Limb (tissue), 2 donors: Measurements from ENCODE around the gene PGLYRP1.

Experiments
- DNase-seq, 2 donors: peaks; one replicate each; pipeline ENCODE4 v3.0.0-alpha.2; 2016; ENCODE audit errors: extremely low spot score in 2 of 2

The PGLYRP1 gene

GRCh38 chr19:46032597-46033025, 9.8 kb upstream of the PGLYRP1 start:
- DNase-seq, result no peak

- DNase-seq, result peak in 1 of 2 donors; percentile 58
These were observed 9.1 kb upstream of the PGLYRP1 start for GRCh38 chr19:46031781-46032596.

DNA sequence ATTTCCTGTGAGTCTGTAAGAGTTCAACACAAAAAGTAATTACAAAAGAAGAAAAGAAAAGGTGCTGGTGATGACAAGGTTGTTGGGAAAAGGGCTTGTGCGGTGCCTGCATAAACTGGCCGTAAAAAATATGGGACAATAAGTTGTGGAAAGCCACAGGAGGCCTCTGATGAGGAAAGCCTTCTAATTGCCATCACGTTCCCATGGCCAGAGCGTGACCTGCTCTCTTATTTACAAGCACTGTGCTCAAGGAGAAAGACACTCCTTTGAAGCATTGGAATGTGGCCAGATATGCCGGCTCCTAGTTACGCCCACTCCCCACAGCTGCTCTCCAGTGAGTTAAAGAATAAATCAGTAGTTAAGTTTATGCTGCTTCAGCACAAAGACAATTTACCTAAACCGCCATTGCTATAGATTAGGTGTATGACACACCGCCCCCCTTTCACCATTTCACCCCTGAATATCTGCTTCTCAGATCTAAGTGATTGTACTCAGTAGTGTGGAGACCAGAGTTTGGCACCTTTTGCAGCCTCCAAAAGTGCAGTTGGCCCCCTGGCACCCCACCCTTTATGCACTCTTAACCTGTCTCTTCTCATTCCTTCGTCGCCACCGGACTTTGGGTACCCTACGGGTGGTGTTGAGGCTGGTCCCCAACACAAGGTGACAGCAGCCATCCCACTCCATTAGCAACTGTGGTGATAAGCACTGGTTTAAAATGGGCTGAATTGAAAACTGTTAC, 8.1 kb upstream of the PGLYRP1 start:
- DNase-seq, result peak in 1 of 2 donors; percentile 22

DNA sequence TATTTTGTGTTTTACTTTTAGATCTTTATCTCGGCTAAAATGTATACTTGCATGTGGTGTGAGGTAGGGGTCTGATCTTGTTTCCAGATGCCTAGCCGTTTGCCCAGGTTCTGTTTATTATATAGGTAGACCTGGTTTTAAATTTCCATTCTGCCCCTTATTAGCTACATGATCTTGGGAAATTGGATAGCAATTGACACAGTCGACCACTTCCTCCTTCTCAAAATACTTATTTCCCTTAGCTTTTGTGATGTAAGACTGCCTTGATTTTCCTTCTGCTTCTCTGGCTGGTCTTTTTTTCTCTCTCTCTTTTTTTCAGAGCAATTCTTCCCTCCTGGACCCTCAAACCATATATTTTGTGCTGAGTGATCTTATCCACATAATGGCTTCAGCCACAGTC, 3.0 kb upstream of the PGLYRP1 start:
- DNase-seq, result no peak

- DNase-seq, result no peak
These were observed 492 bp upstream of the PGLYRP1 start for GRCh38 chr19:46023311-46023779.

- no peak for DNase-seq
These were observed 807 bp downstream of the PGLYRP1 start for GRCh38 chr19:46022061-46022430.

- DNase-seq, result no peak
These were observed 1.3 kb downstream of the PGLYRP1 start for GRCh38 chr19:46021531-46022041.

DNA sequence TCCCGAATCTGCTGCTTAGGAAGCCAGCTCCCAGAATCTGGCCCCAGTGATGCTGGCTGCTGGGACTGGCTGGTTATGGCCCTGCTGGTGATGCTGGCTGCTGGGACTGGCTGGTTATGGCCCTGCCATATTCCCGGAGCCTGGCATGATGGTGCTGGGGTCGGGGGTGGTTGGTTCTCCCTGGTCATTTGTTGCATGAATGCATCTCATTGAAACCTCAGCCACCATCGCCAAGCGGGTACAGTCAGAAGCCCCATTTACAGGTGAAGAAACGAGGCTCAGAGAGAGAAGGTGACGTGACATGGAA, 2.1 kb downstream of the PGLYRP1 start:
- DNase-seq, result no peak

- DNase-seq, result no peak
These were observed 3.6 kb downstream of the PGLYRP1 start for GRCh38 chr19:46019270-46019669.

DNA sequence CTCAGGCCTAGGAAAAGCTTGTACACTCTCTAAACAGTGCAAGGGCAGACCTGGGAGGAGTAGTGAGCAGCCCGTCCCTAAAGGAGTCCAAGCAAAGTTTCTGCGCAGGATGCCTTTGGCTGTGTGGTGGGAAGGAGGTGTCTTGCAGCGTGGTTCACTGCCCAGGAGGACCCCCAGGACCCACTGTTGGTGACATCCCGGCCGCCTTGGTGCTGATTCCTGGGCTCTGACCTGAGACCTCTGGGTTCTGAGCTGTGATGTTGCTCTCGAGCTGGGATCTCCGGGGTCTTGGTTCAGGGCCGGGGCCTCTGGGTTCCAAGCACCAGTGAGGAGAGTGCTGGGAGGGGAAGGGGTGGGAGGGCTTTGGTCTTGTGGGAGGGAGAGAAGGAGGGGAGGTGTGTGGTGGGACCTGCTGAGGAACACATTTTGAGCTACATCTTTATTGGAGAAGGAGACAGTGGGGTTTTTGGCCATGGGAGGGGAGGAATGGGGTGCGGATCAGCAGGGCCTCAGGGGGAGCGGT, 4.1 kb downstream of the PGLYRP1 start:
- no peak for DNase-seq

DNA sequence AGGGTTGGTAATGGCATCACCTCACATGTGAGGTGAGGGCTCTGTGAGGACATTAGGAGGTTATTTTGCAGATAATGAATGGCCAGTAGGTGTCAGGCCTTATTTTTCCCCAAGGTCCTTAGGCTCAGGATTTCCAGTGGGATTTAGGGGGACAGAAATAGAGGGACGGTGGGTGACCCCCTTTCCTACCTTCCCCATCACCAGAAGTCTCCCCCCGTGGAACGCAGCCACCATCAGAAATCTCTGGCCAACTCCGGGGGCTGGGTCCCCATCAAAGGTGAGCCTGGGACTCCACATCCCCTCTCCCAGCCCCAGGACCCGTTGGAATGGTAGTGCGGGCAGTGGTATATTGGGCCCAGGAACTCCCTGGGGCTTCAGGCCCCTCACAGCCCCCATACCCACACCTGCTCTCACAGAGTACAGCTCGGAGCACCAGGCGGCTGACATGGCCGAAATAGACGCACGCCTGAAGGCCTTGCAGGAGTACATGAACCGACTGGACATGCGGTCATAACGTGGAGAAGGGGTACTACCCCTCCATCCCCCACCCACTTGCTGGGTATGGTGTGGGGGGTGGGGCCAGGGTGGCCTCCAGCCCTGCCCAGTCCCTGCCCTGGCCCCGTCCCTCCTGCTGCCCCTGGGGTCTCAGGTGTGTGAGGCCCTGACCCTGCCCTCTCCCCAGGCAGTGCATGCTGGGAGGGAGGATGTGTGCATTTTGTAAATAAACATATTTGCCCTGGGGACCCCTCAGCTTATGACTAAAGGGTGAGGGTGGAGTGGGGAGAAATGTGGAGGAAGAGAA, 4.8 kb downstream of the PGLYRP1 start:
- DNase-seq, result no peak

DNA sequence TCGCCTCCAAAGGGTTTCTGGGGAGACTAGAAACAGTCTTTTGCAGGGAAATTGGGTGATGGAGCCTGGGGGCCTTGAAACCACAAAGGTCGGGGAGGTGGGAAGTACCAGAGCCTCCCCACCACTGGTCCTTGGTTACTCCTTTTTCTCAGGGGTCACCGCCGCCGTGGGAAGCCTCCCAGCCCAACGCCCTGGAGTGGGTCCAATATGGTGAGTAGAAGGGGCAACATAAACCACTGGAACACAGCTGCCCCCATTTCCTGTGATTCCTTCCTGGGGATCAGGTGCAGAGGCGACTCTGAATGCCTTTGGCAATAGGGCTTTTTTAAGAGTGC, 5.8 kb downstream of the PGLYRP1 start:
- no peak for DNase-seq

DNA sequence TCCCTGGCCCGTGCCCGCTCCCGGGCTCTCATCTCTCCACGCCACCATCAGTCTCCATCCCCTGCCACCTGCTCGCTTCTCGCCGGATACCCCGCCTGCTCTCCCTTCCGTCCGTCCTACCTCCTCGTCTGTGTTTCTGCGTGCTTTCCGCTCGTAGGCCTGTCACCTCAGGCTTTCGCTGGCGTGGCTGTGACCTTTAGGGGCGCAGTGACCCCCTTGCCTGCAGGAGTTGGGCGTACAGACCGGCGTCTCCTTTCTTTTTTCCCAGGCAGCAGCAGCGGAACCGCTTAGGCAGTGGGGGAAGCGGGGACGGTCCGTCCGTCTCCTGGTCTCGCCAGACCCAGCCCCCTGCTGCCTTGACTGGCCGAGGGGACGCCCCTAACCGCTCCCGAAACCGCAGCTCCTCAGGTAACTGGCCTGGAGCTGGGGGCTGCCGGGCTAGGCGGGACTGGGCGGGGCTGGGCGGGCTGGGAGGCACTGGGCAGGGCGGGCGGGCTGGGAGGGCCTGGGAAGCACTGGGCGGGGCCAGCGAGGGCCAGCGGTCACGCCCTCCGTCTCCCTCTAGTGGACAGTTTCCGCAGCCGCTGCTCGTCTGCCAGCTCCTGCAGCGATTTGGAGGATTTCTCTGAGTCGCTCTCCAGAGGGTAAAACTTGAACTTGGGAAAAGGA, 6.3 kb downstream of the PGLYRP1 start:
- DNase-seq, result peak; percentile 84 to 90

GRCh38 chr19:46015687-46016425, 7.0 kb downstream of the PGLYRP1 start:
- DNase-seq, result no peak

- DNase-seq, result peak in 1 of 2 donors; percentile 74
These were observed 7.7 kb downstream of the PGLYRP1 start for GRCh38 chr19:46014941-46015686.

DNA sequence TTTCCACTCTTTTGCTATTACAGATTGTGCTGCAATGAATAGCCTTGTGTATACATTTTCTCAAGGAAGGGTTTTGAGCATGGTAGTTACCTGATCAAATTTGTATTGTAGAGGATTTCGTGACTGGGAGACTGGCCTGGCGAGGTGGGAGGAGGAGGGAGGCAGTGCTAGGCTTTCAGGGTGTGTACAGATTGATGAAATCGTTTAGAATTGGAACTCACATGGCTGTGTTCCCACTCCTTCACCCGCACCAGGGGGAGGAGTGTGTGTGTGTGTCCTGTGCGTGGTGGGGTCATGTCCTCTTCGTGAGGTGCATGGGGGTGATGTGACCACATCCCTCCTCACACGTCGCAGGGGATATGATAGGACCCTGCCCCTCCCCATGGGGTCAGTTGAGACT, 8.3 kb downstream of the PGLYRP1 start:
- DNase-seq, result no peak

GRCh38 chr19:46009530-46010510, 13.0 kb downstream of the PGLYRP1 start:
- peak in 1 of 2 donors; percentile 80 for DNase-seq

- DNase-seq, result no peak
These were observed 16.4 kb downstream of the PGLYRP1 start for GRCh38 chr19:46006411-46006810.
